22Rv1 (cell line): ENCODE measurements around the gene CAPNS2.

Experiments
- H3K27ac ChIP-seq: fragments of 450-650 bp; 2 replicates; pipeline ENCODE4 v1.5.1; 2017
- CTCF ChIP-seq: fragments of 450-650 bp; IDR thresholded peaks from 2 replicates; pipeline ENCODE4 v1.5.1; 2017; ENCODE audit warnings: mild to moderate bottlenecking
- ZFX ChIP-seq: fragments of 450-650 bp; IDR thresholded peaks from 2 replicates; pipeline ENCODE4 v1.6.1; 2017; ENCODE audit warnings: antibody characterized with exemption, borderline replicate concordance

The CAPNS2 gene

DNA sequence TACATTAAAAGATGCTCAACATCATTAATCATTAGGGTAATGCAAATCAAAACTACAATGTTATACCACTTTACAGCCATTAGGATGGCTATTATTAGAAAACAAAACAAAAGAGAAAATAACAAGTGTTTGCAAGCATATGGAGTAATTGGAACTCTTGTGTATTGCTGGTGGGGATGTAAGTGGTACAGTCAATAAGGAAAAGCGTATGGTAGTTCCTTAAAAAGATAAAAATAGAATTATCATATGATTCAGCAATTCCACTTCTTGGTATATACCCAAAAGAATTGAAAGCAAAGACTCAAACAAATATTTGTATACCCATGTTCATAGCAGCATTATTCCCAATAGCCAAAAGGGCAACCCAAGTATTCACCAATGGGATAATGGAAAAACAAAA, 1.4 kb upstream of the CAPNS2 start:
- TF ChIP-seq CTCF, result no peak
- TF ChIP-seq ZFX, result no peak

GRCh38 chr16:55567382-55567781, 898 bp downstream of the CAPNS2 start:
- H3K27ac ChIP-seq, result no peak overlapping the region
- no peak for TF ChIP-seq CTCF
- TF ChIP-seq ZFX, result no peak

More for the DNA sequence above, 1.4 kb upstream of the CAPNS2 start:
- H3K27ac ChIP-seq, result no peak overlapping the region

DNA sequence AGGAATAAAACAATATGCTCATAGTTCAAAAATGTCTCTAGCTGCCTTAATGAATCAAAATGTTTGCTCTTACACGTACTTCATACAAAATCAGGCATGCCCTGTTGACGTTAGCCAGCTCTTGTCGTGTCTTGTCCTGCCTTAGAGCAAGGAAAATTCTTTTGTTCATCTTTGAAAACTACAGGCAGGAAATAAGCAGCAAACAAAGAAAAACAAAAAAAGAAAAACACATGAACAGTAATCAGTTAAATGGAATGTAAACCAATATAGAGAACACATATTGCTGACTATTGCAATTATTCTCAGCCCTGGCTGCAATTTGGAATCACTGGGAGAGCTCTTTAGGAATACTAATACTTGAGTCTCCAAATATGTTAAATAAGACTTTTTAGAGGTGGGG, 1.7 kb downstream of the CAPNS2 start:
- H3K27ac ChIP-seq, result no peak overlapping the region
- TF ChIP-seq ZFX, result no peak
- no peak for TF ChIP-seq CTCF

DNA sequence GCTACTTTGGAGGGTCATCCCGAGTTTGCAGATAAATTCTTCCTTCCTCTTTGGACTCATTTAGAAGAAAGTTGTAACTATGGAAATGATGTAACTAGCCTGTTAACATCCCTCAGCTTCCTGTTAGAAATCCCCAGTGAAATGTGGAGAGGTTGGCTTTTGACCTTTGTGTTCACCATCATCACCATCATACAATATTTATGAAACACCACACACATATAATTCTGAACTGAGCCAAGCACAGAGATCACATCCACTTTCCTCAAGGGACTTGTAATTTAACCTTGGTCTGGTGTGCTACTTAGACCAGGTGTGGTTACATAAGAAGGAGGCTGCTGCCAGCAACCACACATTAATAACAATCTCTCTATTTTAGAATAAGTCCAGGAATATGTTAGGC, 2.5 kb downstream of the CAPNS2 start:
- TF ChIP-seq CTCF (no peak), ZFX (no peak)
- no peak overlapping the region for H3K27ac ChIP-seq

- TF ChIP-seq ZFX (no peak), CTCF (no peak)
- no peak overlapping the region for H3K27ac ChIP-seq
These were observed 3.7 kb downstream of the CAPNS2 start for GRCh38 chr16:55570159-55570558.

GRCh38 chr16:55571191-55571897, 4.9 kb downstream of the CAPNS2 start:
- TF ChIP-seq CTCF (no peak), ZFX (no peak)

GRCh38 chr16:55572439-55572838, 6.0 kb downstream of the CAPNS2 start:
- no peak overlapping the region for H3K27ac ChIP-seq
- TF ChIP-seq CTCF (no peak), ZFX (no peak)

More at GRCh38 chr16:55571191-55571897, 4.9 kb downstream of the CAPNS2 start:
- H3K27ac ChIP-seq, result no peak overlapping the region
